Hepatocyte (in vitro differentiated cells): ENCODE data around the gene FAM43B. TPM values are rescaled to one million over a fixed set of nuclear protein-coding genes. Genes with fewer than 3 reads are reported as not detected.
A peak's percentile ranks its signal among the peaks of the same experiment; 100 is the strongest.
"Not testable (repeated sequence)": the region's sequence is repeated elsewhere in the genome, so short reads cannot be mapped to it uniquely, and the experiment has no call there.

Source experiments
- DNase-seq: peaks from one replicate; pipeline ENCODE4 v3.0.0-alpha.2; 2016; ENCODE audit warnings: low spot score
- H2AFZ ChIP-seq: fragments of 200-600 bp; sonication (generic); 2 replicates; pipeline ENCODE4 v1.6.0; 2016; ENCODE audit warnings: antibody characterized with exemption, mild to moderate bottlenecking
- H3K27ac ChIP-seq: fragments of 200-600 bp; sonication (generic); 2 replicates; pipeline ENCODE4 v1.5.1; 2016; ENCODE audit warnings: mild to moderate bottlenecking
- H3K27me3 ChIP-seq: fragments of 200-600 bp; sonication (generic); 2 replicates; pipeline ENCODE4 v1.6.1; 2016
- H3K36me3 ChIP-seq: fragments of 200-600 bp; sonication (generic); replicated peaks from 2 replicates; pipeline ENCODE4 v1.5.1; 2016; ENCODE audit warnings: low read depth; ENCODE audit not compliant: insufficient read depth
- H3K4me1 ChIP-seq: fragments of 200-600 bp; sonication (generic); 2 replicates; pipeline ENCODE4 v1.5.1; 2016; ENCODE audit warnings: mild to moderate bottlenecking, moderate library complexity; ENCODE audit not compliant: insufficient read depth
- H3K4me2 ChIP-seq: fragments of 200-600 bp; sonication (generic); 2 replicates; pipeline ENCODE4 v1.6.0; 2016
- H3K4me3 ChIP-seq: fragments of 200-600 bp; sonication (generic); 2 replicates; pipeline ENCODE4 v1.5.1; 2016; ENCODE audit warnings: mild to moderate bottlenecking
- H3K79me2 ChIP-seq: fragments of 200-600 bp; sonication (generic); 2 replicates; pipeline ENCODE4 v1.6.0; 2017; ENCODE audit warnings: mild to moderate bottlenecking
- H3K9me2 ChIP-seq: fragments of 200-600 bp; sonication (generic); replicated peaks from 2 replicates; pipeline ENCODE4 v1.6.0; 2017; ENCODE audit warnings: mild to moderate bottlenecking; ENCODE audit not compliant: insufficient read depth
- H3K9me3 ChIP-seq: fragments of 200-600 bp; sonication (generic); 2 replicates; pipeline ENCODE4 v1.5.1; 2016; ENCODE audit warnings: low read depth, mild to moderate bottlenecking
- H4K20me1 ChIP-seq: fragments of 200-600 bp; sonication (generic); 2 replicates; pipeline ENCODE4 v1.6.0; 2016; ENCODE audit warnings: mild to moderate bottlenecking; ENCODE audit not compliant: insufficient read depth, poor library complexity, severe bottlenecking
- EZH2 ChIP-seq: fragments of 200-600 bp; sonication (generic); IDR thresholded peaks from 2 replicates; pipeline ENCODE4 v1.6.1; 2016; ENCODE audit warnings: antibody characterized with exemption, mild to moderate bottlenecking, borderline replicate concordance
- EZH2phosphoT487 ChIP-seq: fragments of 200-600 bp; sonication (generic); IDR thresholded peaks from one replicate; pipeline ENCODE4 v1.6.1; 2018; ENCODE audit warnings: antibody characterized with exemption, mild to moderate bottlenecking, low read depth, moderate library complexity; ENCODE audit not compliant: unreplicated experiment, severe bottlenecking
- WGBS: methylation state at CpG from one replicate; pipeline ENCODE4 v1.1.6; 2016; ENCODE audit warnings: low lambda C conversion rate; ENCODE audit errors: missing lambda C conversion rate; 5-methylcytosine and 5-hydroxymethylcytosine counted together
- polyA plus RNA-seq: library from polyadenylated mRNA; unstranded; fragments of >200 nt; fragmentation: Nextera tagmentation; extraction: Ambion mirVana; gene quantifications from 2 replicates; pipeline ENCODE4 v1.2.1, GENCODE V29; 2016
- total RNA-seq: library from RNA; depleted of rRNA; stranded (reverse); fragments of >200 nt; gene quantifications from 2 replicates; pipeline ENCODE4 v1.2.3, GENCODE V29; 2014
- TF ChIP-seq, protein P1 (sequence below): fragments of 200-600 bp; sonication (generic); IDR thresholded peaks from 2 replicates; pipeline ENCODE4 v1.5.1; 2016; ENCODE audit warnings: antibody characterized with exemption, mild to moderate bottlenecking; ENCODE audit not compliant: poor library complexity

The FAM43B gene
- total and polyA plus RNA-seq, 2 experiments from 2014 or later = 0.10 to 0.81 TPM

DNA sequence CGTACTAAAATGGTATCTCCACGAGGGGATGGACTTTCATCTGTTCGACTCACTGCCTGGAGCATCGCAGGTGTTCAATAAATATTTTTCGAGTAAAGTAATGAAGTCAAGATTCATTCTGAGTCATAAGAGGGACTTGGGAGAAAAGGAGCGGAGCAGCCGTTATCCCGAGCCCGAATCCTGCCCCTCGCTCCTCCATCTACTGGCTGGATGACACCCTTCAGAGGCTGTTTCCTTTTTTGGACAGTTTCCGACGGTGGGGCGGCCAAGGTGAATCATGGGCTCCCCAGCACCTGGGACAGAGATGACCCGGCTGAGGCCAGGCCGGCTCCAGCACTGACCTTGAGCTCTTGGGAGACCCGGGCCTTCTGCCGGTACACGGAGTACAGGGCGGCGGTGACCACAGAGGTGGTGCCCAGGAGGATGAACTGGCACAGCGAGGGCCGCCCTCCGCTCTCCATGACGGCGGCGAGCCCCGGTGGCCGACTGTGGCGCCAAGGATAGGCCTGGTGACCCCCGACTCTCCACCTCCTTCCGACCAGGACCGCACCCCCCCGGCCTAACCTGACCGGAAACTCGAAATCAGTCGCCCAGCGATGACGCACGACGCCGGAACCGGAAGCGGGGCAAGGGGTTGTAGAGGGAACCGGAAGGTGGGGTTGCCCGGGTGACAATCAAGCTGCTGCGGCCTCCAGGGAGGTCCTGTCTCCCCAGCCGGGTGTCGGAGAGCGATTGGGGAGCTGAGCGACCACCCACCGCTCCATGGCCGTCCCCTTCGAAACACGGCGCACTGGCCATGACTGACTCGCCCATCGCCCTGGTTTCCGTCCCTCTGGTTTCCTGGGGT is 44.6 kb upstream of the FAM43B start, which contains the start of gene MUL1:
MUL1 (minus strand) TSS at position 588 of the 847 bp plus-strand sequence; CDS start at position 461, 127 bp downstream.
- peak within 1 kb of the TSS; percentile 99 for H2AFZ ChIP-seq
- no peaks in the 10 kb centered on the region for H3K9me3 ChIP-seq
- peak within 1 kb of the TSS; percentile 89 for H3K4me2 ChIP-seq
- no peak for TF ChIP-seq EZH2phosphoT487
- TF ChIP-seq, protein P1, sequence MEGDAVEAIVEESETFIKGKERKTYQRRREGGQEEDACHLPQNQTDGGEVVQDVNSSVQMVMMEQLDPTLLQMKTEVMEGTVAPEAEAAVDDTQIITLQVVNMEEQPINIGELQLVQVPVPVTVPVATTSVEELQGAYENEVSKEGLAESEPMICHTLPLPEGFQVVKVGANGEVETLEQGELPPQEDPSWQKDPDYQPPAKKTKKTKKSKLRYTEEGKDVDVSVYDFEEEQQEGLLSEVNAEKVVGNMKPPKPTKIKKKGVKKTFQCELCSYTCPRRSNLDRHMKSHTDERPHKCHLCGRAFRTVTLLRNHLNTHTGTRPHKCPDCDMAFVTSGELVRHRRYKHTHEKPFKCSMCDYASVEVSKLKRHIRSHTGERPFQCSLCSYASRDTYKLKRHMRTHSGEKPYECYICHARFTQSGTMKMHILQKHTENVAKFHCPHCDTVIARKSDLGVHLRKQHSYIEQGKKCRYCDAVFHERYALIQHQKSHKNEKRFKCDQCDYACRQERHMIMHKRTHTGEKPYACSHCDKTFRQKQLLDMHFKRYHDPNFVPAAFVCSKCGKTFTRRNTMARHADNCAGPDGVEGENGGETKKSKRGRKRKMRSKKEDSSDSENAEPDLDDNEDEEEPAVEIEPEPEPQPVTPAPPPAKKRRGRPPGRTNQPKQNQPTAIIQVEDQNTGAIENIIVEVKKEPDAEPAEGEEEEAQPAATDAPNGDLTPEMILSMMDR = no peak
- TF ChIP-seq EZH2 = no peak
- 2% methylated on average over 58 of the region's 58 CpGs for WGBS
- H3K36me3 ChIP-seq = no peaks in the 10 kb centered on the region
- no peaks in the 10 kb centered on the region for H3K9me2 ChIP-seq
- peak within 1 kb of the TSS; percentile 80 for H3K27ac ChIP-seq
- peaks cover 14% of the 10 kb centered on the region for H3K4me1 ChIP-seq
- peaks cover 15% of the 10 kb centered on the region for H4K20me1 ChIP-seq
- peak; percentile 94 for DNase-seq
- peak within 1 kb of the TSS; percentile 65 for H3K4me3 ChIP-seq
- no peaks in the 10 kb centered on the region for H3K27me3 ChIP-seq
- peaks cover 41% of the 10 kb centered on the region for H3K79me2 ChIP-seq

DNA sequence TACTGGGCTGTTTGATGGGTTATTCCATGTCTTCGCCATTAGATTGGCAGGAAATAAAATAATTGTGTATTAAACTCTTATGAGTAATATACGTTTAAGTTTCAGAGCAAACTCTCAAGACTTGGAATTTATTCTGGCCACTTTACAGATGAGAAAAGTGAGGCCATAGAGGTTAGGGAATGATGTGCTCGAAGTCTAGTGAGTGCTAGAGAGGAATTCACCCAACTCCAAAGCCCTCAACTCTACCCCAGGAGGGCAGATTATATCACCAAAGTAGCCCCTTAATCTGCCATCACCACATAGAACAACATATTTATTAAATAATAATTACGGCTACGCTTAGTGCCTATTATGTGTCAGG is 44.0 kb upstream of the FAM43B start:
- Histone ChIP-seq H3K27me3 (no peaks in the 10 kb centered on the region), H4K20me1 (peaks cover 14% of the 10 kb centered on the region), H3K4me1 (peaks cover 14% of the 10 kb centered on the region), H3K4me3 (peak overlapping the region; percentile 65), H2AFZ (peak overlapping the region; percentile 99), H3K79me2 (peaks cover 41% of the 10 kb centered on the region), H3K9me2 (no peaks in the 10 kb centered on the region), H3K9me3 (no peaks in the 10 kb centered on the region), H3K36me3 (no peaks in the 10 kb centered on the region), H3K27ac (no peak overlapping the region), H3K4me2 (peak overlapping the region; percentile 80)
- DNase-seq = no peak
- WGBS = 76% methylated on average over 5 of the region's 5 CpGs
- TF ChIP-seq EZH2 = no peak
- TF ChIP-seq, protein P1 = no peak

DNA sequence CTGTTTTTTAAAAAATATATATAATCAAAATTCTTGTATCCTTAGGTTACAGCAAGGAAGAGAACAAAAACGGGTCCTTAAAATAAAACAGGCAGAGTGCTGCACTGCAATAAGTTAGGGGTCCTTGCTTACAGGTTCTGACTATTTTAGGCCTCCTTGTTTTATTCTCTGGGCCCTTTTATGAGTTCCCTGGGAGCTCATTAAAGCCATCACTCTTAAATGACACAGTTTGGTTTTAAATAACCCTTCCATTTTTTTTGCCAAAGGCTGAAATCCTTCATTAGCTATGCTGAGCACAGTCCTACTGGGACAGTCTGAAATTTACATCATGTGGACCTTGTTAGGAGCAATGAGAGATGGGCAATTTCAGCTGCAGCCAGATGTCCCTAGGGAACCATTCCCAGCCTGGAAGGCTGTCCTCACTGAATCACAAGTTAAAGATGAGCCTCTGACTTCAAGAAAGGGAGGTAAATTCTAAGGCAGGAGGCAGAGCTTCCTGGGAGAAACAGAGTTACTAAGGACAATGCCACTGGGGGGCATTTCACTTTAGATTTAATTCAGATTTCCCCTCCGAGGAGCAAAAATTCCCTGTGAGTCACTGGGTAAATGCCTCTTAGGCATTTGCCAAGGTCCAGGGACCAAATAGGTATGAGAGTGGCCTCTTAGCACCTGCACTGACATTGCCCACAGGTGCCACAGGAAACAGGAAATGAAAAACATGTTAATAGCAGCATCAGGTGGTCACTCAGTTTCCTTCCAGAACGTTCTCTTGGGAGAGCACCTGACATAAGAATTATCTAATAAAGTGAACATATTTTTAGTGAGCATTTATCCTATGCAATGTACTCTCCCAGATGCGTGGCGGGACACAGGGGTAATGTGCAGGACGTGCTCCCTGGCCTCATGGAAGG is 40.6 kb upstream of the FAM43B start:
- no peak overlapping the region for H3K4me3 ChIP-seq
- no peak overlapping the region for H3K27ac ChIP-seq
- WGBS = 64% methylated on average over 6 of the region's 6 CpGs
- no peaks in the 10 kb centered on the region for H3K27me3 ChIP-seq
- no peak overlapping the region for H3K4me2 ChIP-seq
- H3K4me1 ChIP-seq = peaks cover 6% of the 10 kb centered on the region
- no peak overlapping the region for H2AFZ ChIP-seq
- no peak for DNase-seq
- no peaks in the 10 kb centered on the region for H3K9me3 ChIP-seq
- TF ChIP-seq EZH2phosphoT487 = no peak
- no peaks in the 10 kb centered on the region for H4K20me1 ChIP-seq
- peaks cover 11% of the 10 kb centered on the region for H3K79me2 ChIP-seq
- H3K9me2 ChIP-seq = no peaks in the 10 kb centered on the region
- no peaks in the 10 kb centered on the region for H3K36me3 ChIP-seq

DNA sequence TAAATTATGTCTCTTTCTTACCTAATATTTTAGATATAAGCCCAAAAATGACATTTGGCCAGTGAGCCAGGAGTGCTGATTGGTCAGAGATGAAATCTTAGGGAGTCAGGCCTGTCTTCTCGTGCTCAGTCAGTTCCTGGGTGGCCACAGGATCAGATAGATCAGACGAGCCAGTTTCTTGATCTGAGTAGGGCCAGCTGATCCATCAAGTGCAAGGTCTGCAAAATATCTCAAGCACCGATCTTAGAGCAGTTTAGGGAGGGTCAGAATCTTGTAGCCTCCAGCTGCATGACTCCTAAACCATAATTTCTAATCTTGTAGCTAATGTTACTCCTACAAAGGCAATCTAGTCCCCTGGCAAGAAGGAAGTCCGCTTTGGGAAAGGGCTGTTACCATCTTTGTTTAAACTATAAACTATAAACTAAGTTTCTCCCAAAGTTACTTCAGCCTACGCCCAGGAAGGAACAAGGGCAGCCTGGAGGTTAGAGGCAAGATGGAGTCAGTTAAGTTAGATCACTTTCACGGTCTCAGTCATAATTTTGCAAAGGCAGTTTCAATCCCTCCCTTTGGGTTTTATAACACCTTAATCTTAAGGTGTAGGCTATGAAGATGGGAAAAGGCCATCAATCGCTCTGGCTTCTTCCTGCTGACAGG is 32.6 kb upstream of the FAM43B start:
- 54% methylated on average over 7 of the region's 7 CpGs for WGBS
- not testable (repeated sequence) for DNase-seq, H3K36me3 ChIP-seq, H2AFZ ChIP-seq, H3K4me1 ChIP-seq, H3K9me3 ChIP-seq, H4K20me1 ChIP-seq, H3K4me3 ChIP-seq, H3K79me2 ChIP-seq, H3K27ac ChIP-seq, H3K27me3 ChIP-seq, H3K9me2 ChIP-seq, H3K4me2 ChIP-seq
